HEK293 (cell line): Measurements from ENCODE around the gene NCOR1.

Experiments
- KLF10 ChIP-seq: fragments of 450-650 bp; IDR thresholded peaks from 2 replicates; pipeline ENCODE4 v1.5.1; 2018; ENCODE audit warnings: missing biosample characterization, mild to moderate bottlenecking, missing genetic modification characterization
- KLF16 ChIP-seq: fragments of 450-650 bp; formaldehyde crosslinking; IDR thresholded peaks from 2 replicates; pipeline ENCODE4 v1.5.1; 2017; ENCODE audit warnings: missing biosample characterization, missing genetic modification characterization
- SP7 ChIP-seq: fragments of 450-650 bp; formaldehyde crosslinking; IDR thresholded peaks from 2 replicates; pipeline ENCODE4 v1.5.1; 2016; ENCODE audit warnings: missing biosample characterization, missing genetic modification characterization
- ZEB2 ChIP-seq: fragments of 450-650 bp; formaldehyde crosslinking; IDR thresholded peaks from 2 replicates; pipeline ENCODE4 v1.5.1; 2016; ENCODE audit warnings: missing biosample characterization, missing genetic modification characterization
- ZNF184 ChIP-seq: fragments of 450-650 bp; IDR thresholded peaks from 2 replicates; pipeline ENCODE4 v1.5.1; 2018; ENCODE audit warnings: missing biosample characterization, mild to moderate bottlenecking, missing genetic modification characterization
- ZNF266 ChIP-seq: fragments of 450-650 bp; formaldehyde crosslinking; IDR thresholded peaks from 2 replicates; pipeline ENCODE4 v1.5.1; 2016; ENCODE audit warnings: missing biosample characterization, missing genetic modification characterization, low read depth
- ZNF423 ChIP-seq: fragments of 450-650 bp; formaldehyde crosslinking; IDR thresholded peaks from 2 replicates; pipeline ENCODE4 v1.5.1; 2016; ENCODE audit warnings: missing biosample characterization, missing genetic modification characterization
- ZNF549 ChIP-seq: fragments of 450-650 bp; IDR thresholded peaks from 2 replicates; pipeline ENCODE4 v1.5.1; 2018; ENCODE audit warnings: missing biosample characterization, missing genetic modification characterization, mild to moderate bottlenecking, inconsistent platforms, moderate library complexity
- ZNF76 ChIP-seq: fragments of 450-650 bp; formaldehyde crosslinking; IDR thresholded peaks from 2 replicates; pipeline ENCODE4; 2016; ENCODE audit warnings: low read depth, missing biosample characterization, missing genetic modification characterization, borderline replicate concordance
- ZNF830 ChIP-seq: fragments of 450-650 bp; IDR thresholded peaks from 2 replicates; pipeline ENCODE4 v1.5.0; 2018; ENCODE audit warnings: missing biosample characterization, missing genetic modification characterization, low read depth, mild to moderate bottlenecking, moderate library complexity
- TF ChIP-seq, protein P1 (sequence below): fragments of 450-650 bp; formaldehyde crosslinking; IDR thresholded peaks from 2 replicates; pipeline ENCODE4 v1.5.1; 2016; ENCODE audit warnings: missing biosample characterization, missing genetic modification characterization
- TF ChIP-seq, protein P2 (sequence below): fragments of 450-650 bp; formaldehyde crosslinking; IDR thresholded peaks from 2 replicates; pipeline ENCODE4 v1.5.1; 2016; ENCODE audit warnings: missing biosample characterization, missing genetic modification characterization
- TF ChIP-seq, protein P3 (sequence below): fragments of 450-650 bp; formaldehyde crosslinking; IDR thresholded peaks from 2 replicates; pipeline ENCODE4 v1.5.1; 2016; ENCODE audit warnings: missing biosample characterization, missing genetic modification characterization

DNA sequence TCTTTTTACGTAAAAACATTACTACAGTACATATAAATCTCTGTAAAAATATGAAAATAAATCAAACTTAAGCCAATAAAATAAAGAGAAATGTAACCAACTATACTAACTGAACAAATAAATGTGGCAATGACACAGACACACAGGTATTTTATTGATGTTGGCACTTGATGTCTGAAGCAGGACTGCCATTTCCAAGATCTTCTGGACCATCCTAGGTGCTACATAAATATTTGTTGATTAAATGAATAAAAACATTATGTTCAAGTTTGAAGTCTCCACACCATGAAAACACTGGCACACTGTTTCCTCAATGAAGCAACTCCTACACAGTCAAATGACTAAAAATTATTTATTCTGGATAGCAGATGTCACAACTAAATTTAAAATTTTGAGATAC is 106.9 kb downstream of the NCOR1 start:
- TF ChIP-seq ZNF76 (tag by site-specific recombination): no peak
- no peak for TF ChIP-seq ZNF423 (tag by site-specific recombination)
- TF ChIP-seq KLF16 (tag by site-specific recombination): no peak
- TF ChIP-seq, protein P1, sequence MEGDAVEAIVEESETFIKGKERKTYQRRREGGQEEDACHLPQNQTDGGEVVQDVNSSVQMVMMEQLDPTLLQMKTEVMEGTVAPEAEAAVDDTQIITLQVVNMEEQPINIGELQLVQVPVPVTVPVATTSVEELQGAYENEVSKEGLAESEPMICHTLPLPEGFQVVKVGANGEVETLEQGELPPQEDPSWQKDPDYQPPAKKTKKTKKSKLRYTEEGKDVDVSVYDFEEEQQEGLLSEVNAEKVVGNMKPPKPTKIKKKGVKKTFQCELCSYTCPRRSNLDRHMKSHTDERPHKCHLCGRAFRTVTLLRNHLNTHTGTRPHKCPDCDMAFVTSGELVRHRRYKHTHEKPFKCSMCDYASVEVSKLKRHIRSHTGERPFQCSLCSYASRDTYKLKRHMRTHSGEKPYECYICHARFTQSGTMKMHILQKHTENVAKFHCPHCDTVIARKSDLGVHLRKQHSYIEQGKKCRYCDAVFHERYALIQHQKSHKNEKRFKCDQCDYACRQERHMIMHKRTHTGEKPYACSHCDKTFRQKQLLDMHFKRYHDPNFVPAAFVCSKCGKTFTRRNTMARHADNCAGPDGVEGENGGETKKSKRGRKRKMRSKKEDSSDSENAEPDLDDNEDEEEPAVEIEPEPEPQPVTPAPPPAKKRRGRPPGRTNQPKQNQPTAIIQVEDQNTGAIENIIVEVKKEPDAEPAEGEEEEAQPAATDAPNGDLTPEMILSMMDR (tag by site-specific recombination): no peak
- TF ChIP-seq, protein P2, sequence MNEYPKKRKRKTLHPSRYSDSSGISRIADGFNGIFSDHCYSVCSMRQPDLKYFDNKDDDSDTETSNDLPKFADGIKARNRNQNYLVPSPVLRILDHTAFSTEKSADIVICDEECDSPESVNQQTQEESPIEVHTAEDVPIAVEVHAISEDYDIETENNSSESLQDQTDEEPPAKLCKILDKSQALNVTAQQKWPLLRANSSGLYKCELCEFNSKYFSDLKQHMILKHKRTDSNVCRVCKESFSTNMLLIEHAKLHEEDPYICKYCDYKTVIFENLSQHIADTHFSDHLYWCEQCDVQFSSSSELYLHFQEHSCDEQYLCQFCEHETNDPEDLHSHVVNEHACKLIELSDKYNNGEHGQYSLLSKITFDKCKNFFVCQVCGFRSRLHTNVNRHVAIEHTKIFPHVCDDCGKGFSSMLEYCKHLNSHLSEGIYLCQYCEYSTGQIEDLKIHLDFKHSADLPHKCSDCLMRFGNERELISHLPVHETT (tag by site-specific recombination): no peak
- no peak for TF ChIP-seq ZEB2 (tag by site-specific recombination)
- TF ChIP-seq ZNF184 (tag by site-specific recombination): no peak
- TF ChIP-seq, protein P3, sequence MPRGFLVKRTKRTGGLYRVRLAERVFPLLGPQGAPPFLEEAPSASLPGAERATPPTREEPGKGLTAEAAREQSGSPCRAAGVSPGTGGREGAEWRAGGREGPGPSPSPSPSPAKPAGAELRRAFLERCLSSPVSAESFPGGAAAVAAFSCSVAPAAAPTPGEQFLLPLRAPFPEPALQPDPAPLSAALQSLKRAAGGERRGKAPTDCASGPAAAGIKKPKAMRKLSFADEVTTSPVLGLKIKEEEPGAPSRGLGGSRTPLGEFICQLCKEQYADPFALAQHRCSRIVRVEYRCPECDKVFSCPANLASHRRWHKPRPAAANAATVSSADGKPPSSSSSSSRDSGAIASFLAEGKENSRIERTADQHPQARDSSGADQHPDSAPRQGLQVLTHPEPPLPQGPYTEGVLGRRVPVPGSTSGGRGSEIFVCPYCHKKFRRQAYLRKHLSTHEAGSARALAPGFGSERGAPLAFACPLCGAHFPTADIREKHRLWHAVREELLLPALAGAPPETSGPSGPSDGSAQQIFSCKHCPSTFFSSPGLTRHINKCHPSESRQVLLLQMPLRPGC (tag by site-specific recombination): no peak
- TF ChIP-seq SP7: no peak
- TF ChIP-seq ZNF266 (tag by site-specific recombination): no peak
- TF ChIP-seq ZNF830 (tag by site-specific recombination): no peak
- TF ChIP-seq ZNF549: no peak
- TF ChIP-seq KLF10 (tag by site-specific recombination): no peak
